ENCODE measurements around the gene CLDN1.

CLDN1 gene

DNA sequence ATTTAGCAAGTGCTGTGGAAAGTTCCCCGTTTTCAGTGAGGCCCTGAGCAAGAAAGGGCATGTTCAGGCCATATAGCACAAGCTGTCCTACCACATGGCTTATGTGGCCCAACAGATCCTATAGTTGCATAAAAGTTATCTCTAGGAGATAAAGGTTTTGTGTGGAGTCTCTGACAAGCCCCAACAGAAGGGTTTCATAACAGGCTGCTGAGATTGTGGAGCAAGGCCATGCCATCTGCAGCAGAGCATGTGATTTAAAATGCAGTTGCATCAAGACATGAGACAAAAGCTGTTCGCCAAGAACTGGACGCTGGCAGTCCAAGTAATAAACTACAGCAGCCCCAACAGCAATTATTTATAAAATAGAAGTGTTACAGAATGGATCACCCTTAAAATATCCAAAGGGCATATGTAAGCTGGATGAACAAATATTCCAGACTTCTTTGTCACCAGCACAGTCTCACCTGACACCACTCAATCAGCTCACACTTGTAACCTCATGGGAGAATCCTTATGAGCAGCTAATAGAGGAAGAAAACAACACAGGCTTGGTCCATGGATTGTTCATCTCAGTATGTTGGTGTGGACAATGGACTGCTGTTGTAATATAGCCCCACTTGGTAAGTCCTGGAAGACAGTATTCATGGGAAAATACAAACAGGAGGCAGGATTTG, 14.4 kb upstream of the CLDN1 start:
- no peak for DNase-seq (ENCODE audit: low read depth)
- no peak overlapping the region for H3K4me3 ChIP-seq (ENCODE audit: low read depth, low read length)
- TF ChIP-seq, protein P1, sequence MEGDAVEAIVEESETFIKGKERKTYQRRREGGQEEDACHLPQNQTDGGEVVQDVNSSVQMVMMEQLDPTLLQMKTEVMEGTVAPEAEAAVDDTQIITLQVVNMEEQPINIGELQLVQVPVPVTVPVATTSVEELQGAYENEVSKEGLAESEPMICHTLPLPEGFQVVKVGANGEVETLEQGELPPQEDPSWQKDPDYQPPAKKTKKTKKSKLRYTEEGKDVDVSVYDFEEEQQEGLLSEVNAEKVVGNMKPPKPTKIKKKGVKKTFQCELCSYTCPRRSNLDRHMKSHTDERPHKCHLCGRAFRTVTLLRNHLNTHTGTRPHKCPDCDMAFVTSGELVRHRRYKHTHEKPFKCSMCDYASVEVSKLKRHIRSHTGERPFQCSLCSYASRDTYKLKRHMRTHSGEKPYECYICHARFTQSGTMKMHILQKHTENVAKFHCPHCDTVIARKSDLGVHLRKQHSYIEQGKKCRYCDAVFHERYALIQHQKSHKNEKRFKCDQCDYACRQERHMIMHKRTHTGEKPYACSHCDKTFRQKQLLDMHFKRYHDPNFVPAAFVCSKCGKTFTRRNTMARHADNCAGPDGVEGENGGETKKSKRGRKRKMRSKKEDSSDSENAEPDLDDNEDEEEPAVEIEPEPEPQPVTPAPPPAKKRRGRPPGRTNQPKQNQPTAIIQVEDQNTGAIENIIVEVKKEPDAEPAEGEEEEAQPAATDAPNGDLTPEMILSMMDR (conservative IDR thresholded peaks at IDR 0.05; ENCODE audit: low read depth, low read length), result no peak

DNA sequence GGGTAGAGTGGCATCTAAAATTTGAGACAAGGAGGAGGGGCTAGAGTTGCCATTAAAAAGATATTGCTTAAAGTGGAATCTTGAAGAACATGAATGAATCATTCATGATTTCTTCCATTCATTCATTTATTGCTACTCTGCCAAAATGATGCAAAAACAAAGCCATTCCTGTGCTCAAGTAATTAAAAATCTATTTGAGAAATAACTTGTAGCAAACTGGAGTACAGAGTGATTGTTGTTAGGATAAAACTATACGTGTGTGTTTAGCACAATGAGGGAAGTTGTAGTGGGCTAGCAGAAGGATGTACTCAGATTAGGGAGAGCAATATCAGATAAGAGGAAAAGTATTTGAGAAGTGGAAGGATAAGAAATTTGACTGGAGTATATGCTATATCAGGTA, 11.7 kb upstream of the CLDN1 start:
- no peak overlapping the region for H3K4me3 ChIP-seq (ENCODE audit: low read depth, low read length)
- TF ChIP-seq, protein P1 (conservative IDR thresholded peaks at IDR 0.05; ENCODE audit: low read depth, low read length), result no peak
- DNase-seq (ENCODE audit: low read depth), result no peak

DNA sequence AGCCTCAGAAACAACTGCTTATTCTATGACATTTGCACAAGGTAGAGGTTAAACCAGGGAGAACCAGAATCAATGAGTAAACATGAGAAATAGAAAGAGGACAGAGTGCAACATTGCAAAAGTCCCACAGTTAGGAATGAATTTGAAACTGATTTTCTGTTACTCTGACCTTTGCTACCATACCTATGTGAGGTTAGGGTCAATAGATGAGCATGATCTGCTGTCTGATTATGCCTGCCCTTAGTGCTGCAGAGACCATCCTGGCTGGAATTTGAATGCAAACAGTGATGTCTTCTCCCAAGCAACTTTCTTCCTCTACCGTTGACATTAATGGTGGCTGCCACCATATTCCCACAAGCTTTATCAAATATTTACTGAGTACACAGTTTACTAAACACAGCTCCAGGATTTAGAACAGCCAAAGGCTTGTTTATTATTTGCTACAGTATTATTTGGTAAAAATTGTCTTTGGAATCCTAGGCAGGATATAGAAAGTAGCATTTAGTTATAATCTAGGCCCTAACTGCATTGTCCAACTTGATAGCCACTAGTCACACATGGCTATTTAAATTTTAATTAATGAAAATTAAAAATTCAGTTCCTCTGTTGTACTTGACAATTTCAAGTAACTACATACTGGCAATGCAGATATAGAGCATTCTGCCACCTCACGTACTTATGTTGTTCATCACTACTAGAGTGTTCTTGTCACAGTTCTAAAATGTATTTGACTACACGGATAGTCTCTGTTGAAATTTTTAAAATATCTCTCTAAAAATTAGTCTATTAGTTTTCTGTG, 8.9 kb upstream of the CLDN1 start:
- TF ChIP-seq, protein P1 (conservative IDR thresholded peaks at IDR 0.05; ENCODE audit: low read depth, low read length), result no peak
- no peak for DNase-seq (ENCODE audit: low read depth)
- H3K4me3 ChIP-seq (ENCODE audit: low read depth, low read length), result no peak overlapping the region

DNA sequence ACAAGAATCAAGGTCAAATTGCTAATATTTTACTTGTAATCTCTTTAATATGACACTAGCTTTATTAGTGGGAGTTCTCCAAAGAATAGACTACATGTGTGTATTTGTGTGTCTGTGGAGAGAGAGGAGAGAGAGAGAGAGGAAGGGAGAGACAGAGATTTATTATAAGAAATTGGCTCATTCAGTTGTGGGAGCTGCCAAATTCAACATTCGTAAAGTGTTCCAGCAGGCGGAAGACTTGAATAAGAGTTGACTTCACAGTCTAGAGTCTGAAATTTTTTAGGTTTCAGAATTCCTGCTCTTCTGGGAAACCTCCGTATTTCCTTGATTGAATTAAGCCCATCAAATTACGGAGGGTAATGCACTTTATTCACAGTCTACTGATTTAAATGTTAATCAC, 4.7 kb upstream of the CLDN1 start:
- H3K4me3 ChIP-seq (ENCODE audit: low read depth, low read length), result no peak overlapping the region
- TF ChIP-seq, protein P1 (conservative IDR thresholded peaks at IDR 0.05; ENCODE audit: low read depth, low read length), result no peak
- no peak for DNase-seq (ENCODE audit: low read depth)

DNA sequence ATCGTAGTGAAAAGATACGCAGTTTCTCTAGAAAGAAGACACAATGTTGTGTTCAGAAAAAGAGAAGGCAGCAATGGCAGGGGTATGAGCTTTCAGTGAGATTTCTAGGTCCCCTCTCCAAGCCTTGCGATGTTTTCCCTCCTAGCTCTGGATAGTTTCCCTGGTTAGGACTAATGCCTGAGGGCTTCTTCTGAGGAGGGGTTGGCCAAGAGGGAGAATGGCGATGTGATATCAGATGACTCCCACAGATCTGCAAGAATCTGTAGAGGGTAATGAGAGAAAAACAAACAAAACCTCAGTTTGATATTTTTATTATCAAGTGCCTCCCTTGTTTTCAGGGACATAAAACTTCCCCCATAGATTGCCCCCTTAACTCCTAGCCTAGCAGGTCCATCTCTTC, 4.1 kb upstream of the CLDN1 start:
- TF ChIP-seq, protein P1 (conservative IDR thresholded peaks at IDR 0.05; ENCODE audit: low read depth, low read length), result no peak
- no peak for DNase-seq (ENCODE audit: low read depth)
- no peak overlapping the region for H3K4me3 ChIP-seq (ENCODE audit: low read depth, low read length)

DNA sequence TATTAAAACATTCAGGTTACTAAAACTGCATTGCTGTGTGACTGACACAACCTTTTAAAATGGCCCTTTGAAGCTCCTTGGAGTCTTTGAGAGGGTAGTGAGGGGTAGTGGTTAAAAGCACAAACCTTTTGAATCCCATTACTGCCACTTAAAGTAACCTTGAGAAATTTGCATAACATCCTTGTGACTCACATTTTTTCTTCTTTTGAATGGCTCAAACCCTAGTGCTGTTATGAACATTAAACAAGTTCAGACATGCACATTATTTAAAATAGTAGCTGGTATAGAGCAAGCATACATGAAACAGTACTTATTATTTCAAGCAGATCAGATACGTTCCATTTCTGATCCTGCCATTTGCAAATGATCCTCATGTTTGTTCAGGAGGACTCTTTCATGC, 3.7 kb upstream of the CLDN1 start:
- no peak for DNase-seq (ENCODE audit: low read depth)
- TF ChIP-seq, protein P1 (conservative IDR thresholded peaks at IDR 0.05; ENCODE audit: low read depth, low read length), result no peak
- no peak overlapping the region for H3K4me3 ChIP-seq (ENCODE audit: low read depth, low read length)

DNA sequence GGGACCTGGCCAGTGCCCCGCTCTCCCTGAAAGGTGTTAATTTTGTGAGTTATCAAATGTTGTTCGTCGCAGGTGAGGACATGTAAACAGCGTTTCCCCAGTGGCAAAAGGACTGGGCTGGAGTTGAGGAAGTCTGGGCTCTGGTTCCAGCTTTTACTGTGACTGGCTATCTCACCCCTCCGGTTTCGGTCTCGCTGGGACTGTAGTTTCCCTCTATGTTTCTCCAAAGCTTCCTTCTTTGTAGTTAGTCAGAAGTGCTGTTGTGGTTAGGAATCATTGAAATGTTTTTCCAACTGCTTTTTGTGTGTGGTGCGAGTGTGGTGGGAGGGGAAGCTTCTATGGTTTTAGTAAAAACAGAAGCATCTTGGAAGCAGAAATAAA, 990 bp upstream of the CLDN1 start:
- TF ChIP-seq, protein P1 (conservative IDR thresholded peaks at IDR 0.05; ENCODE audit: low read depth, low read length), result no peak
- DNase-seq (ENCODE audit: low read depth), result no peak
- H3K4me3 ChIP-seq (ENCODE audit: low read depth, low read length), result no peak overlapping the region

Data from choroid plexus epithelial cell (primary cell).